Prostate gland (tissue), 2 donors: ENCODE results near the gene KMT2C. TPM values are rescaled to one million over a fixed set of nuclear protein-coding genes. Genes with fewer than 3 reads are reported as not detected.
"Not testable (repeated sequence)": the region's sequence is repeated elsewhere in the genome, so short reads cannot be mapped to it uniquely, and the experiment has no call there.

Source experiments
- DNase-seq: peaks from one replicate; pipeline ENCODE4 v3.0.0-alpha.2; 2019; ENCODE audit warnings: low spot score
- H3K27ac ChIP-seq, 2 donors: fragments of 200-600 bp; sonication (generic); 2 replicates each; pipeline ENCODE4 v1.5.1; 2017 to 2019
- H3K27me3 ChIP-seq: fragments of 200-600 bp; sonication (generic); replicated peaks from 2 replicates; pipeline ENCODE4 v1.5.1; 2019; ENCODE audit not compliant: insufficient read depth
- H3K36me3 ChIP-seq, 2 donors: fragments of 200-600 bp; sonication (generic); 1 replicate in 1 of 2; 2 replicates in 1 of 2; pipeline versions ENCODE4 v1.5.1 to v1.8.1; 2017 to 2019
- H3K4me1 ChIP-seq: fragments of 200-600 bp; sonication (generic); replicated peaks from 2 replicates; pipeline ENCODE4 v1.5.1; 2019
- H3K4me3 ChIP-seq, 2 donors: fragments of 200-600 bp; sonication (generic); 2 replicates each; pipeline ENCODE4 v1.5.1; 2017 to 2019
- H3K9me3 ChIP-seq: fragments of 200-600 bp; sonication (generic); 2 replicates; pipeline ENCODE4 v1.5.1; 2017
- CTCF ChIP-seq, 4 experiments: fragments of 200-600 bp in 2 of 4; fragments of 450-650 bp in 2 of 4; sonication (generic) in 2 of 4; IDR thresholded peaks; 1 replicate in 3 of 4; 2 replicates in 1 of 4; pipeline ENCODE4 v1.5.1; 2016 to 2019; ENCODE audit warnings: antibody characterized with exemption in 4 of 4, mild to moderate bottlenecking in 2 of 4, moderate library complexity in 2 of 4
- POLR2A ChIP-seq: fragments of 450-650 bp; IDR thresholded peaks from one replicate; pipeline ENCODE4 v1.6.1; 2016; ENCODE audit warnings: antibody characterized with exemption, mild to moderate bottlenecking
- POLR2AphosphoS5 ChIP-seq: sonication (generic); formaldehyde crosslinking; IDR thresholded peaks from one replicate; pipeline ENCODE4 v1.6.1; 2017; ENCODE audit warnings: antibody characterized with exemption
- WGBS: methylation state at CpG from one replicate; pipeline ENCODE4 v1.1.5; 2018; 5-methylcytosine and 5-hydroxymethylcytosine counted together
- intact Hi-C: fragments of 100-400 bp; cut with DNase I; formaldehyde crosslinking; loops from one replicate; pipeline ENCODE4 v1.14.2; 2022
- total RNA-seq, 2 donors: library from RNA; depleted of rRNA; stranded (reverse); fragments of >200 nt; gene quantifications; one replicate each; pipeline ENCODE4 v1.1.0, GENCODE V29; 2016

Gene KMT2C
- total RNA-seq, 2 donors from 2014 or later: 70.8 to 118 TPM

- H3K27me3 ChIP-seq, H3K36me3 ChIP-seq, H3K4me3 ChIP-seq, intact Hi-C loops, H3K9me3 ChIP-seq, DNase-seq, H3K27ac ChIP-seq, H3K4me1 ChIP-seq: not testable (repeated sequence)
- WGBS: 71% methylated on average over 4 of the region's 4 CpGs
Measured at GRCh38 chr7:152384235-152385200, 51.3 kb downstream of the KMT2C start.

GRCh38 chr7:152383341-152384234 is 52.2 kb downstream of the KMT2C start:
- Histone ChIP-seq H3K9me3 (no peaks in the 10 kb centered on the region), H3K36me3 (no peaks in the 10 kb centered on the region), H3K27ac (no peak overlapping the region), H3K27me3 (no peaks in the 10 kb centered on the region), H3K4me1 (no peaks in the 10 kb centered on the region), H3K4me3 (no peak overlapping the region)
- intact Hi-C loops: no loop called here
- DNase-seq: no peak
- TF ChIP-seq POLR2AphosphoS5 (no peak), POLR2A (no peak), CTCF (IDR thresholded peaks at IDR 0.05) (no peak)
- 67% methylated on average over 9 of the region's 9 CpGs for WGBS

GRCh38 chr7:152382244-152382643 is 53.6 kb downstream of the KMT2C start:
- no peaks in the 10 kb centered on the region for H3K4me1 ChIP-seq

GRCh38 chr7:152380931-152381578 is 54.7 kb downstream of the KMT2C start:
- H3K9me3 ChIP-seq, H3K27me3 ChIP-seq, H3K4me1 ChIP-seq, H3K4me3 ChIP-seq, intact Hi-C loops, H3K27ac ChIP-seq, DNase-seq, H3K36me3 ChIP-seq: not testable (repeated sequence)
- 50% methylated on average over 5 of the region's 5 CpGs for WGBS

More at GRCh38 chr7:152382244-152382643, 53.6 kb downstream of the KMT2C start:
- Histone ChIP-seq H3K27ac (no peak overlapping the region), H3K27me3 (no peaks in the 10 kb centered on the region), H3K4me3 (no peak overlapping the region), H3K9me3 (no peaks in the 10 kb centered on the region), H3K36me3 (no peaks in the 10 kb centered on the region)
- intact Hi-C loops: no loop called here
- TF ChIP-seq POLR2A (no peak), CTCF (IDR thresholded peaks at IDR 0.05) (no peak), POLR2AphosphoS5 (no peak)
- no peak for DNase-seq
- WGBS: 10% methylated on average over 1 of the region's 1 CpG

GRCh38 chr7:152378497-152378896 is 57.3 kb downstream of the KMT2C start:
- intact Hi-C loops, H3K27me3 ChIP-seq, DNase-seq, H3K36me3 ChIP-seq, H3K4me3 ChIP-seq, H3K9me3 ChIP-seq, H3K27ac ChIP-seq, H3K4me1 ChIP-seq: not testable (repeated sequence)

GRCh38 chr7:152376716-152377484 is 58.9 kb downstream of the KMT2C start:
- WGBS: 93% methylated on average over 8 of the region's 8 CpGs
- H3K27ac ChIP-seq, H3K27me3 ChIP-seq, H3K4me1 ChIP-seq, DNase-seq, H3K4me3 ChIP-seq, intact Hi-C loops, H3K9me3 ChIP-seq, H3K36me3 ChIP-seq: not testable (repeated sequence)
